HG03460 (cell line): ENCODE data around the gene CLIC5.

Experiments
- ATAC-seq: cut with Tn5 transposase; IDR thresholded peaks from one replicate; pipeline ENCODE4 v1.9.1; 2021; ENCODE audit not compliant: unreplicated experiment

Gene CLIC5

DNA sequence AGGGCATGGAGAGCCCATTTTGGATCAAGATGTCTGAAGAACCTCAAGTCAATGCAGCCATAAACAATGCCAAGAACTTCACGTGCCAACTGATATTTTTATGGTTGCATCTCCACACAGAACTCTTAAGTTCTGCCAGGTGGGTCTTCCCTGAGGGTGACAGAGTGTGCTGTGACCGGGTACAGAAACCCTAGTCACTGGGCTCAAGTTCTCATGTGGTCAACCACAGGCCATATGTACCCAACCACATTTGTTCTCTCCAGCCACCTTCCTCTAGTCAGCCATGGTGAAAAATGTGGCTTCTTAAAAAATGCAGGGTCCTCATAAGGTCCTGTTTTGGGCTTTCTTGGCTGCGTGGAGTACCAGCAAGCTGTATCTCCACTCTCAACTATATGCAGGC is 48.9 kb downstream of the CLIC5 start:
- no peak for ATAC-seq

DNA sequence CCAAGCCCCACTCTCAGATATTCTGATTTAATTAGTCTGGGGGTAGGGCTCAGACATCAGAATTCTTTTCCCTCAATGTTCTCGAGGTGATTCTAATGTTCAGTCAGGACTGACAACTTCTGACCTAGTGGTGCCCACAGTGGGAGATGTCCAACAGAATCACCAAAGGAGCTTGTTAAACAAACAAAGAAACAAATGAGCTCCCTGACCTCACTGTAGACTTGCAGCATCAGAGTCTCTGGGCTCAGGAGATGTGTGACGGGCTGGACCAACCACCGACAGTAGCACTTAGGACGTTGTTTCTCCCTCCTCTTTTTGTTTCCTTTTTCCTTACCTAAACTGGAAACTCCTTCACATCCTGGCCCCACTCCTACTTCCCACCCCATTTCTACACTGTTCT is 49.3 kb downstream of the CLIC5 start:
- no peak for ATAC-seq

DNA sequence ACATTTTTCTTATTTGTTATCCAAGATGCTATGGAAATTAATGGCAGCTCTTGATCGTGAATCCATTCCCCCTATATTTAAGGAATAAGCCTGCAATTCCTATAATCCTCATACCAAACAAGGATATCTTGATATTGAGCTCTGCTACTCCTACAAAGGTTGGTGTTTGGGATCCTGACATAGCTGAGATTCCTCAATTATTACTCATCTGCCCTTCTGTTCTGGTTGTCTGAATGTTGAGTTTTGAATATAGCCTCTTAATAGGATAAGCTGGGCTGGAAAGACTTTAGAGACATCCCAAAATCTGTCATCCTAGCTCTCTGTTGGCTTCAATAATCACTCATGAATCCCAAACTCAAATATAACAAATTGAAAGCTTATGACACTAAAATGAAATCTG is 49.9 kb downstream of the CLIC5 start:
- ATAC-seq = no peak

DNA sequence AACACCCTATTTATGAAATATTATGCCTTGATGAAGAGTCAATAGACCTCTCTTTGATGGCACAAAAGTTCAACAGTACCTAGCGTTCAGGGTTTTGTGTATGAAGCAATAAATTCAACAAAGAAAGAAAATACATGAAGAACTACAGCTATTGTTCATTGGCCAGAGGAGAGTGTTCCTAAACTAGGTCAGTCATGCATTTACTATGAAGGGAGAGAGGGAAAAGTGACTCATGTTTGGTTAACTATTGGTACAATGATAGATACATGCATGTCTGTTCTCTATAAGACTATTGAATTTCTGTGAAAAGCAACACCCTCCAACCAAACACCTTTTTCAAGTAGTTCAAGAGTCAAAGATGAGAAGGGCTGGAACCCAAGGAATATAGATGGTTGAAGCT is 50.7 kb downstream of the CLIC5 start:
- ATAC-seq = no peak

DNA sequence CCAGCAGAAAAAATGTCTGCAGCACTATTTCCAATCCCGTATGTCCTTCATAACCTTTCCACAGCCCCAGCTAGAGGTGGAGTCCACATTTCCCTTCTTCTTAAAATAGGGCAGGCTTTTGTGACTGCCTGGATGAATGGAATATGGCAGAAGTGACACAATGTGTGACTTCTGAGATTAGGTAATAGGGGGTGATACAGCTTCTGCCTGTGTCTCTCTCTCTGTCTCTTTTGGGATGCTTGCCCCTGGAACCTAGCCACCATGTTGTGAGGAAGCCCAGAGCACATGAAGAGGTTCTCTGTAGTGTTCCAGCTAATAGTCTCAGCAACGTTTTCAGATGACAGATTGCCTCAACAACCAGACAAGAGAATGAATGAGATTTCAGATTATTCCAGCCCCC is 51.4 kb downstream of the CLIC5 start:
- ATAC-seq = no peak

DNA sequence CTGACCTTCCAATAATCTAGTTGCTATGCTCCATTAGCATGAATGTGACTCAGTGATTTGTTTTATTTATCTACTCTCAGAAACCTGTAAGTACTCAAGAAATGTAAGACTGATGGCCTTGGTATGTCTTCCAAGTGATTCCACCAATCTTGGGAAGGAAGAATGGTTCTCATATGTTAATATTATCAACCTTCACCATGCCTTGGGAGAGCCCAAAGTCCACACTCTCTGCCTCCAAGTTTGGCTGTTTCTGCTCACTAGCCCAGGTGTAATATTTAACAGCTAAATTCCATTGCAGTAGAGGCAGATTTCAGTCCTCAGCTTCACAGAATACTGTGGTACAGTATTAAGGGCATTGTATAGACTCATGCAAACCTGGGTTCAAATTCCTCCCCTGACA is 51.8 kb downstream of the CLIC5 start:
- no peak for ATAC-seq

DNA sequence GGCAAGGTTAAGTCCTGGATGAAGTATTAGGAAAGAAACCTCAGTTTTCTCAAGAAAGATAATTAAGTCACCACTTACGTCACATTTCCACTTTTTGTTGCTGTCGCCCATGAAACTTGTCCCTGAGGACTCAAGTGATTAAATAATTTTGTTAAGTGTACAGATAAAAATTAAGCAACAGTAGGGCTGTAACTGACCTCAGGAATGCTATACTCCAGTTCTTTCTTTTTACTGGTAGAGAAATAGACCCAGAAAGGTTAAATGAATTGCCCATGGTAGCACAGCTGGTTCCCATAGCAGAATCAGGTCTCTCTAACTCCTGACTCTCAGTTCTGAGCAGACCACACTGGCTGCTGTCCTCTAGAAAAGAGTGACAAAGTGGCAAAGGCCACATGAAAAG is 54.5 kb downstream of the CLIC5 start:
- ATAC-seq = no peak

DNA sequence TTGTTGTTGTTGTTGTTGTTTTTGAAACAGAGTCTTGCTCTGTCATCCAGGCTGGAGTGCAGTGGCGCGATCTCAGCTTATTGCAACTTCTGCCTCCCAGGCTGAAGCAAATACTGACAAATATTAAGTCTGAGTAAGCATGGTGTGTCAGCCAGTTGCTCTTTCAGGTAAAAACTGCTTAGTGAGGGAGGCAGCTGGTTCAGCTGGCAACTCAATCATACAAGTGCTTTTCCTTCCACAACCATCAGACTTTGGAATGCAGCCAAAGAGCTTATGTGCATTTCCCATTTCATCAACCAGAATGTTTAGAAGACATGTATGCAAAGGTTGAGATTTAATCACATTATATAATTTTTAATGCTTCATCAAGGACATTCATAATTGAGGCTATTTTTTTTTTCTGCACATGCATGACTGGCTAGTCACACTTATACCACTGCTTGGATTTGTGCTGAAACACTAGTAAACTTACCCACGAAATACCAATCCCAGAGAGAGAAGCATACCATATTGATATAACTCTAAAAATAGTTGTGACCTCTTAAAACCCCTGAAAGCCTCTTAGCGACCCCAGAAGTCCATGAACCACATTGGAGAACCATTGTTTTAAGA is 56.0 kb downstream of the CLIC5 start:
- no peak for ATAC-seq

DNA sequence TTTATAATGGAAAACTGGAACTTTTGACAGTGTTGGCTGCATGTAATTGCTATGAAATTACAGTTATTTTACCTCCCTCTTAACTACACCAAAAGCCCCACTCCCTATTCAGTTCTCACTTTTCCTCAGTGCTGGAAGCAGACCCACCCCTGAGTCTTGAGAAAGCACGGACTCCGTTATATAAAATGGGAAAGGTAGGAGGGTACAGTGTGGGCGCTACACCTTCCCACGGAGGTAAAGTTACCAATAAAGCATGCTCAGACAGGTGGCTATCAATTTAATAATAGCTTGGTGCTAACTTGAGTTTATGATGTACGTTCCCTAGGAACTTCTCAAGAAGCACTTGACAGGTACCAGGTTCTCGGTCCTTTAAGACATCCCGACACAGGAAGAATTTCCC is 59.0 kb downstream of the CLIC5 start:
- ATAC-seq = no peak

DNA sequence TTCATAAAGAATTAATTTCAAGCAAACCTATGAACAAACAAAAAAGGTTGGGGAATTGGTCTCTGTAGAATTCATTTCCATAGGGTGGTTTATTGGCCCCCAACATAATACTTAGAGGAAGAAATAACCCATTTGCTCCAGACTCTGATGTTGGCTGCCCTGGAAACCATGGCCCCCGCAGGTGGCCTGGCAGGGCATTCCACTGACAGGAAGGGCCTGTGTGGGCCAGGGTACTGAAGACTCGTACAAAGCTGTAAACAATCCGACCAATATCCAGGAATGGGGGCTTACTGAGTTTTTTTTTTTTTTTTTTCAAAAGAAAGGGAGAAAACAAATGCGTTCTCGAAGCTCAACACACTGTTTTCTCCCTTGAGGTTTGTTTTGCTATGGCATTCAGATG is 59.5 kb downstream of the CLIC5 start:
- ATAC-seq = no peak

DNA sequence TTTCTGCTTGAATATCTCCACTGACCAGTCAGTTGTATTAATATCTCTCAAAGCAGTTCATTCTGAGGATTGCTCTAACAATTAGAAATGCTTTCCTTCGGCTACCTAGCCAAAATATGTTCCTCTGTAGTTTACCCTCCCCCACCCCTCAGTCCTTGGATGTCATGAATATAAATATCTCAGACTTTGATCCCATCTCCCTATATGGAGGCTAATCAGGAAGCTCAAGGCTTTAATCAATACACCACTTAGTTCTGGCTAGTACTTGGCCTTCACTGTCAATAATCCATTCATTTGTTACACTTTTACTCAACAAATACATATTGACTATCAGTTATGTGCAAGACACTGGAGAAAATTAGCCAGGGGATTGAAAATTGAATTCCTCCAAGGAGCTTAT is 60.1 kb downstream of the CLIC5 start:
- no peak for ATAC-seq

DNA sequence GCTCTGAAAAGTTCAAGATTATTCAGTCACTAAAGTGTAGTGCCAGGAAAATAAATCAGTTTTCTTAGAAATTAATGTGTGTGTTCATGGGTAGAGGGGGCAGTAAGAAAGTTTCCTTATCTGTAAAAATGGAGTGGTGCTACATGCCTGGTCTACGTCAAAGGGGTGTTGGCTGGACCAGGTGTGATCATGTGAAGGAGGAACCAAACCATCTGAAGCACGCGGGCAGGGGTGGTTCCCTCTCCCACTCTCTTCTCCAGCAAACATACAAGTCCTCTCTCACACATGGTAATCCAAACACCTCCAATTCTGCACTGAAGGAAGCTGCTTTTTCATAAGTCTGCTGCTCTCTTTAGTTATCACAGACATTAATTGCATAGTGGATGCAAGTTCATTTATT is 63.1 kb downstream of the CLIC5 start:
- ATAC-seq = no peak

DNA sequence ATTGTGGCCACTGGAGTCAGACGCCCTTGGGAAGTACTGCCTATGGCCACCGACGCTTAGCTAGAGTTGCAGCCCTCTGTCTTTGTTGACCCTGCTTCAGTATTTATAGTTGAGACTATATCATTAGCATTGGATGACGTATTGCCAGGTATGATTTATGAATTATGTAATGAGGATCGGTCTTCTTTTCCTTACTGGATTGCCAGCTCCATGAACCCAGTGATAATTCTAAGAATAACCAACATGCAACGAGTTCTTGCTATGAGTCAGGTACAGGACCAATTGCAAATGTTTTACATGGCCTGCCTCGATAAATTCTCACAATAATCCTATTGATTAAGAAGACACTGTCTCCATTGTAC is 63.5 kb downstream of the CLIC5 start:
- ATAC-seq = no peak

DNA sequence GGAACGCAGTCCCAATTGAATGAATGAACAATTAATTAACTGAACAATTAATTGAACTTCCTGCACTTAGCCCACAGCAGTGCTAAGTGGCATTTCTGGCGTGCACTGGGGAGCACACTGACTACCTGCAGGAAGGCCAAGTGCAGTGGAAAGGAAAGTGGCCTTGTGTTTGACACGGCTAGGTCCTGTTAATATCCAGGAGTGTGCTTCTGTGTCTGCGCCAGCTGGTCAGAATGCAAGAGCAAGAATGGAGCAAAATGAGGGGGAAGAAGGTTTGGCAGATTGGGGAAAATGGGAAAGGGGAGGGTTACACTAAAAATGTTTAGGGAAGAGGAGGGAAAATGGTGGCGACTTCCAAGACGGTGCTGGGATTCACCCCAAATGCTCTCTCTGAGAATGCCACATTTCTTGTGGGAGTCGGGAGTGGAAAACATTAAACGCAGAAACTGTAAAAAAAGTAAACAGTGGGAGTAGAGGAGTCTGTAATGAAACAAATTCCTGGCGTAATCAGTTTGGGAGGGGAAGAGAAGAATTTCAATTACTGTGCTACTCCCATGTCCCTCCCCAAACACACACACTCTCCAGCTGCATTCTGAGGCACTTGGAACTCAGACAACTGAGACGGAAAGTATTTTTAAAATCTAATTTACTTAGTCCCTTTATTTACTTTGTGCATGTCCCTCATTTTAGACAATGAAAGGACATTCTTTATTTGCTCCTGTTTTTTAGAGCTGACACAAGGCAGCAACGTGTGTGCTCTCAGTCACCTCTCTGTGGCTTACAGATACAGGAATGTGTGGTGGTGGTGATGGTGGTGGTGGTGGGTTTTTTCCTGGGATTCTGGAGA is 64.1 kb downstream of the CLIC5 start:
- ATAC-seq = no peak

DNA sequence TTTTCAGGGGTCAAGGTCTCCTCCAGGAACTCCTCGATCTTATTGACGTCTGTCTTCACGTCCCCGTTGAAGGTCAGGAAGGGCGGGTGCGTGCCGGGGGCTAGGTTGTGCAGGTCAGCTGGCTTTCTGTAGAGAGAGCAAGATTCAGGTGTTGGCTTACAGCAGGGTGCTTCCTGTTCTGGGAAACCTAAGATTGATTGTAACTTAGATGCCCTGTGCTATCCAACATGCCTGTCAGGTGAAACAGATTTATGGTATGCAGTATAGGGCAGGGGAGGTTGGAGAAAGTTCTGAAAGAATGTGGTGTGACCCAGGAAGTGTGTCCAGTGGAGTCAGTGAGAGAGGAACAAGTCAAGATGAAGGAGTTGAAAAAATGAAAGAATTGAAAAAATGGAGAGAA is 66.4 kb downstream of the CLIC5 start:
- no peak for ATAC-seq

DNA sequence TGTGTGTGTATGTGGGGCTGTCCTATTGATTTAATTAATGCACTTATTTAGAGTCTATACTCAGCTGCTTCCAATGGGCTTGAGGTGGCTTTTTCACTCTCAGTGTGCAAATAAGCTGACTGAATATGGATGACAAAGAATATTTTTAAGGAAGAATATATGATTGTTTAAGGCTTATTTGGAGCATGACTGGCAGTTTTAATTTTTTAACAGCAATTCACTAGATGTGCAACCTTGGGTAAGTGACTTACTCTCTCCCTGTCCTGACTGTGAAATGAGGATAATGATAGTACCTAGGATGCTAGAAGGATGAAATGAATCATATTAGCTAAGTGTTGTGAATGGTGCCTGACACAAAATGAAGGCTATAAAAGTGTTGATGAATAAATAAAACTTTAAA is 67.9 kb downstream of the CLIC5 start:
- no peak for ATAC-seq

DNA sequence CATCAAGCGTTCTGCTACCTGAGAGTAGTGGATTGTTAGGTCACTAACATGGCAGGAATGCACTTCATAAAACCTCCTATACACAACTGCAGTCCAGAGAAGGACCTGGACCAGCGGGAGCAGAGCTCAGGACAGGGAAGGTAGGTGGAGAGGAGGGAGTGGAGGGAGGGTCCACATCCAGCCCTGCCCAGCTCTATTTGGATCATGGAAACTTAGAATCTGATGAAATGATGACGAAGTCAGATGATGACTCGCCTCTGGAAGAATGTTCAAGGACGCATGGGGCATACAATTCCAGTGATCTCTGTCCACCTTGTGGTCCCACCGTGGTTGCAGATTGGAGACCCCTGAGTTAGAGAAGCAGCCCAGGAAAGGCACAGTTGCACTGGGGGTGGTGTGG is 68.8 kb downstream of the CLIC5 start:
- ATAC-seq = no peak

DNA sequence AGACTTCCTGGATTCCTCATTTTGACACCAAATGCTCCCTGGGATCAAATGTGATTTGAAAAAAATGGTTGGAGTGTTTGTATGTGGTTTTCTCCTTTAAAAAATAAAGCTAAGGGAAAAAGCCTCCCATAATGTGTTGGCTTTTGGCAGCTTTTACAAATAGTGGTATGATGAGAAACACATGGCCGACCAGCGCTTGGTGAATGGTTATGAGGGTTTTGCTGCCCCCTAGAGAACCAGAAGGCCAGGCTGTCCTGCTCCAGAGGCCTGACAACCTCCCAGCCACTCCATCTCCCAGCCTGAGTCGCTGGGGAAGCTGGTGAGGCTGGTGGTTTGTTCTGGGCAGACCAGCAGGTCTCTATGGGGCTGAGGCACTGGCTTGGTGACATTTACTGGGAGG is 69.3 kb downstream of the CLIC5 start:
- ATAC-seq = no peak

DNA sequence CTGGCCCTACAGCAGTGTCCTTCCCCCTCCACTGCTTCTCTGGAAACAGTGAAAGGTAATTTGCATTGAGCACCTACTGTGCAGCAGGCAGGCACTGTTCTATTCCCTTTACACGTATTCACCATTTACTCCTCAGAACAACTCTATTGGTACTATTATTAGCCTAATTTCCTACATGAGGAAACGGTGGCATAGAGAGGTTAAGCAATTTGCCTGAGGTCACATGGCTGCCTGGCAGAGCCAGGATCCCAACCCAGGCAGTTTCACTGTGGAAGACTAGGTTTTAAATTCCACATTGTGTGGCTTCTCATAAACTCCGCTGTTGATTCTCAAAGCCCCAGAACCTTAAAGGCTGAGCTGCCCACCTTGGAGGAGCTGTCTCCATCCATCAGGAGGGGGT is 72.7 kb downstream of the CLIC5 start:
- no peak for ATAC-seq

DNA sequence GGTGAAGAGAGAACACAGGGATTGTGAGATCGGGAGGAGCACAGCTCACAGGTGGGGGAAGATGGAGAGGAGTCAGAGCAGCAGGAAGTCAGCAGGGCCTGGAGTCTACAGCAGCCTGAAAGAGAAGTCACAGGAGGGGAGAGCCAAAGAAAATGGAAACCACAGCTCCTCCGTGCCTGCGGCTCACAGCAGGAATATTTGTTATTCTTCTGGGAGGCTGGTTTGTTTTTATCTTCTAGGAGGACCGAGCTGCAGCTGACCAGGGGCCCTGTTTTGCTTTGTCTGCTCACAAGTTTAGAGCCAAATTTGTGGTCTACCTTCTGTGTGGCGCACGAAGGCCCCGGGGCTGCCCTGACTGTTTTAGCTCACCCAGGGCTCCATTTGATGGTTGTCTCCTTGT is 81.8 kb downstream of the CLIC5 start:
- ATAC-seq = no peak

DNA sequence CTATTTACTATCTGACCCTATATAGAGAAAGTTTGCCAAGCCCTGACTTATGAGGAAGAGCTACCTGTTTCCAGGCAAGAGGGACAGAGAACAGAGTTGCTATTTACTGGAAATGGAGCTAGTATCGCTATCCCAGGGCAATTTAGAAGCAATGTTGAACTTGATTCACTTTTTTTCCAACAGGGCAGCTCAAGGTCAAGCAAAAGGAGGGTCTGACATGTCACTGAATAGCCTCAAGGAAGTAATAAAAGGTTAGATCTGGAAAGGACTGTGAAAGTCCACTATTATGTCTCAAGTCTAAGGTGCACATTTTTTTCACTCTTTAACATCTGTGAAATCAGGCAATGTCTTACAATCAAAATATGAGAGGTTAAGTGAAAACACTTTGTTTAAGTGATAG is 84.4 kb downstream of the CLIC5 start:
- no peak for ATAC-seq

DNA sequence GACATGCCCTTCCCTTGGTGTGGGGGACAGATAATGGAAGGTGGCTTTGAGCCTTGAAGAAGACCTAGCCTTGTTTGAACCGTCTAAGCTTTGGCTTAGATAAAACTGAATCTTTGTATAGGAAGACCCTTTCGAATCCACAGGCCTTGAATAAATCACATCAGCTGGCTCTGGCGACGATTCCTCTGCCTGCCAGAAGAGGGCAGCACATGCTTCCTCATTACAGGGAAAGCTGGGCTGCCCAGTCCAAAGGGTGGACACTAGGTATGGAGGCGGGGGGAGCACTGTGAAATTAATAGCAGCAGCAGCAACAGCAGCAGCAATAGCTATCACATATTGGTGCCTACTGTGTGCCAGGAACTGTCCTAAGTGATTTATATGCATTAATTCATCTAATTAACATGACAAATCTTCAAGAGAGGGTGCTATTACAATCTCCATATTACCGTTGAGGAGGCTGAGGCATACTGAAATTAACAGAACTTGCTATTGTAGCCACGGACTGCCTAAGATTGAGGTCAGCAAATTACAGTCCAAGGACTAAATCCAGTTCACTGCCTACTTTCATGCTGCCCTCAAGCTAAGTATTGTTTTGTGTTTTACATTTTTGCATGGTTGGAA is 85.1 kb downstream of the CLIC5 start:
- ATAC-seq = no peak
